ENCODE data around the gene KLF13. TPM values are rescaled to one million over a fixed set of nuclear protein-coding genes. Genes with fewer than 3 reads are reported as not detected.
A peak's percentile ranks its signal among the peaks of the same experiment; 100 is the strongest.

Gene KLF13
- total and polyA plus RNA-seq, 10 of the 15 experiments (the other 5 are each of a cell fraction or from before 2014, with no cell fraction given) = 20.3 to 109 (median 51.4) TPM

- no peak for TF ChIP-seq PBX3 (IDR thresholded peaks at IDR 0.05; ENCODE audit: insufficient replicate concordance, low read depth, low read length)
- TF ChIP-seq CEBPB (IDR thresholded peaks at IDR 0.05; ENCODE audit: borderline replicate concordance in 1 of 2, low read depth in 2 of 2, low read length in 2 of 2) = no peak
- TF ChIP-seq SIN3A (IDR thresholded peaks at IDR 0.05; ENCODE audit: low read depth, low read length) = 0 out of 2 replicates have a peak, but pooled peaks have one; percentile 22
- peak; percentile 15 for TF ChIP-seq USF1 (IDR thresholded peaks at IDR 0.05; ENCODE audit: borderline replicate concordance, extremely low read length, insufficient read depth, low read depth, low read length)
- TF ChIP-seq BRCA1 (IDR thresholded peaks at IDR 0.05; ENCODE audit: low read depth, low read length) = no peak
- no peak for TF ChIP-seq RELB (IDR thresholded peaks at IDR 0.05; ENCODE audit: low read depth)
- TF ChIP-seq RUNX3 (IDR thresholded peaks at IDR 0.05; ENCODE audit: low read length) = no peak
- no peak for TF ChIP-seq SREBF2 (IDR thresholded peaks at IDR 0.05; ENCODE audit: low read length)
- TF ChIP-seq NFXL1 (IDR thresholded peaks at IDR 0.05; ENCODE audit: borderline replicate concordance) = no peak
- no peak for TF ChIP-seq RCOR1 (conservative IDR thresholded peaks at IDR 0.05; ENCODE audit: low read depth, low read length)
- no peak for TF ChIP-seq TCF12 (IDR thresholded peaks at IDR 0.05; ENCODE audit: low read depth, low read length)
- no peak for TF ChIP-seq RB1 (IDR thresholded peaks at IDR 0.05; ENCODE audit: borderline replicate concordance)
- no peak for TF ChIP-seq GABPA (IDR thresholded peaks at IDR 0.05; ENCODE audit: low read depth)
- no peak for TF ChIP-seq CBX5 (IDR thresholded peaks at IDR 0.05; ENCODE audit: low read depth)
- TF ChIP-seq ZSCAN29 (IDR thresholded peaks at IDR 0.05) = no peak
- TF ChIP-seq IRF5 (IDR thresholded peaks at IDR 0.05; ENCODE audit: borderline replicate concordance) = no peak
- no peak for TF ChIP-seq TAF1 (IDR thresholded peaks at IDR 0.05; ENCODE audit: borderline replicate concordance, low read depth, low read length)
- peak; percentile 48; the same call in 1 of the 2 replicates for TF ChIP-seq MXI1 (IDR thresholded peaks at IDR 0.05; ENCODE audit: low read depth, low read length)
- TF ChIP-seq MYC (IDR thresholded peaks at IDR 0.05; ENCODE audit: insufficient read depth, insufficient read length, insufficient replicate concordance, low read length, severe bottlenecking) = peak; percentile 30
- no peak for TF ChIP-seq NRF1 (conservative IDR thresholded peaks at IDR 0.05; ENCODE audit: low read depth, low read length)
- no peak for TF ChIP-seq SMC3 (IDR thresholded peaks at IDR 0.05; ENCODE audit: borderline replicate concordance, low read length)
- TF ChIP-seq CBFB (IDR thresholded peaks at IDR 0.05; ENCODE audit: low read depth) = no peak
Measured at GRCh38 chr15:31338318-31338878, 11.8 kb downstream of the KLF13 start (continued).
